ENCODE results near the gene PTPRE.

- TF ChIP-seq TAF1 (IDR thresholded peaks at IDR 0.05; ENCODE audit: borderline replicate concordance, low read depth, low read length) (no peak), POLR2A (IDR thresholded peaks at IDR 0.05; ENCODE audit: low read depth, low read length) (no peak)
Measured at GRCh38 chr10:128081222-128081621, 174.3 kb downstream of the PTPRE start.
